Heart right ventricle (tissue), 16 donors: ENCODE results near the gene TMEM140. TPM values are rescaled to one million over a fixed set of nuclear protein-coding genes. Genes with fewer than 3 reads are reported as not detected.

ENCODE experiments used
- ATAC-seq, 8 donors: fragments of 200-7000 bp; cut with Tn5 transposase; one replicate each; pipeline ENCODE4 v1.9.1; 2020; ENCODE audit warnings: mild to moderate bottlenecking in 8 of 8, moderate library complexity in 8 of 8, moderate number of reproducible peaks in 1 of 8
- DNase-seq, 2 donors: peaks; one replicate each; pipeline ENCODE4 v3.0.0-alpha.2; 2020
- H3K27ac ChIP-seq, 10 donors: fragments of 200-600 bp; sonication (generic) in 2 of 10; one replicate each; pipeline versions ENCODE4 v1.5.0 to v1.8.0; 2020 to 2022; ENCODE audit warnings: mild to moderate bottlenecking in 3 of 10
- H3K27me3 ChIP-seq, 7 donors: fragments of 200-600 bp; one replicate each; pipeline ENCODE4 v1.8.0; 2021 to 2022; ENCODE audit warnings: mild to moderate bottlenecking in 2 of 7
- H3K36me3 ChIP-seq, 9 donors: fragments of 200-600 bp; sonication (generic) in 1 of 9; one replicate each; pipeline versions ENCODE4 v1.5.0 to v1.8.0; 2020 to 2022; ENCODE audit warnings: mild to moderate bottlenecking in 2 of 9
- H3K4me1 ChIP-seq, 9 donors: fragments of 200-600 bp; sonication (generic) in 1 of 9; one replicate each; pipeline versions ENCODE4 v1.5.0 to v1.8.0; 2020 to 2022; ENCODE audit warnings: mild to moderate bottlenecking in 4 of 9
- H3K4me3 ChIP-seq, 10 donors: fragments of 200-600 bp; sonication (generic) in 2 of 10; one replicate each; pipeline versions ENCODE4 v1.5.0 to v1.8.0; 2020 to 2022; ENCODE audit warnings: mild to moderate bottlenecking in 7 of 10, moderate library complexity in 2 of 10
- H3K9me3 ChIP-seq, 11 donors: fragments of 200-600 bp in 10 of 11; sonication (generic) in 2 of 11; one replicate each; pipeline versions ENCODE4 v1.5.0 to v1.8.0; 2013 to 2022; ENCODE audit warnings: mild to moderate bottlenecking in 2 of 11, control low read depth in 1 of 11, moderate library complexity in 1 of 11
- WGBS, 2 donors: extraction: QIAGEN DNeasy Blood & Tissue Kit; methylation state at CpG; one replicate each; pipeline ENCODE4 v1.1.7; 2013; ENCODE audit warnings: inconsistent platforms in 1 of 2; 5-methylcytosine and 5-hydroxymethylcytosine counted together
- intact Hi-C, 10 donors: fragments of 100-400 bp; cut with DNase I; formaldehyde crosslinking; loops; one replicate each; pipeline versions ENCODE4 v1.11.1 to v1.14.2; 2022
- polyA plus RNA-seq, 2 donors: library from polyadenylated mRNA; stranded (reverse); fragments of 200-250 nt; gene quantifications; one replicate each; pipeline ENCODE4 v1.2.3, GENCODE V29; 2013
- total RNA-seq, 10 donors: library from RNA; stranded (reverse); fragmentation: NEBNext Ultra II Directional in 3 of 10; extraction: Animal tissue kit (Norgen Biotek cat#: 25700) in 3 of 10; gene quantifications; one replicate each; pipeline versions ENCODE4 v1.2.1 to v1.2.4, GENCODE V29; 2021 to 2023
- TF ChIP-seq, protein P1 (sequence below), 9 donors: fragments of 200-600 bp; sonication (generic) in 2 of 9; IDR thresholded peaks; one replicate each; pipeline versions ENCODE4 v1.5.0 to v1.8.0; 2021 to 2022; ENCODE audit warnings: antibody characterized with exemption in 9 of 9, mild to moderate bottlenecking in 5 of 9, moderate library complexity in 1 of 9
- donor health status: Arrhythmogenic right ventricular cardiomyopathy.
- donor health status: ischemic (EF 13 %, LVEDD 7.1; RV severe dilation, severe dysfunction).
- donor health status: healthy with polysubstance abuse.
- donor health status: DM: no; HTN: yes; CAD: no.
- donor health status: DM: no; HTN: no; CAD: no.
- donor health status: ischemic (EF 25% LVEDD 6.9; RV normal size, moderate dysfunction).
- donor health status: ischemic (EF 25% LVEDD 5.7; RV mildly dilated, moderate dysfunction).
- donor health status: healthy.
- donor health status: DM: yes; HTN: yes; CAD: no.
- donor health status: Ischemic cardiomyopathy.
- donor health status: ischemic (EF 35%, LVEDD 5.7; RV mildly dilated, moderate dysfunction).
- donor health status: nonischemic (EF 11% LVEDD 7.7; RV severe dilation, severe dysfunction).
- donor health status: DM: yes; HTN: yes; CAD: no.
- donor health status: PGD.
- donor health status: ischemic (EF 29% LVEDD 5.4; RV normal size, mild dysfunction).
- donor health status: nonischemic (EF 23%, LVEDD 6.1; RV moderate dilation, normal function).

TMEM140 gene
- total and polyA plus RNA-seq, 12 donors, result 6.1 to 74.1 (median 26.2) TPM

DNA sequence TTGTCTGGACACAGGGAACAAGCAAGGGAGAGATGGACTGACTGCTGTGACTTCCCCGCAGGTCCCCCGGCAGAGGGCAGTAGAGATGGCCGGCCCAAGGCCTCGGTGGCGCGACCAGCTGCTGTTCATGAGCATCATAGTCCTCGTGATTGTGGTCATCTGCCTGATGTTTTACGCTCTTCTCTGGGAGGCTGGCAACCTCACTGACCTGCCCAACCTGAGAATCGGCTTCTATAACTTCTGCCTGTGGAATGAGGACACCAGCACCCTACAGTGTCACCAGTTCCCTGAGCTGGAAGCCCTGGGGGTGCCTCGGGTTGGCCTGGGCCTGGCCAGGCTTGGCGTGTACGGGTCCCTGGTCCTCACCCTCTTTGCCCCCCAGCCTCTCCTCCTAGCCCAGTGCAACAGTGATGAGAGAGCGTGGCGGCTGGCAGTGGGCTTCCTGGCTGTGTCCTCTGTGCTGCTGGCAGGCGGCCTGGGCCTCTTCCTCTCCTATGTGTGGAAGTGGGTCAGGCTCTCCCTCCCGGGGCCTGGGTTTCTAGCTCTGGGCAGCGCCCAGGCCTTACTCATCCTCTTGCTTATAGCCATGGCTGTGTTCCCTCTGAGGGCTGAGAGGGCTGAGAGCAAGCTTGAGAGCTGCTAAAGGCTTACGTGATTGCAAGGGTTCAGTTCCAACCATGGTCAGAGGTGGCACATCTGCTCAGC lies 16.6 kb downstream of the TMEM140 start:
- TF ChIP-seq, protein P1, sequence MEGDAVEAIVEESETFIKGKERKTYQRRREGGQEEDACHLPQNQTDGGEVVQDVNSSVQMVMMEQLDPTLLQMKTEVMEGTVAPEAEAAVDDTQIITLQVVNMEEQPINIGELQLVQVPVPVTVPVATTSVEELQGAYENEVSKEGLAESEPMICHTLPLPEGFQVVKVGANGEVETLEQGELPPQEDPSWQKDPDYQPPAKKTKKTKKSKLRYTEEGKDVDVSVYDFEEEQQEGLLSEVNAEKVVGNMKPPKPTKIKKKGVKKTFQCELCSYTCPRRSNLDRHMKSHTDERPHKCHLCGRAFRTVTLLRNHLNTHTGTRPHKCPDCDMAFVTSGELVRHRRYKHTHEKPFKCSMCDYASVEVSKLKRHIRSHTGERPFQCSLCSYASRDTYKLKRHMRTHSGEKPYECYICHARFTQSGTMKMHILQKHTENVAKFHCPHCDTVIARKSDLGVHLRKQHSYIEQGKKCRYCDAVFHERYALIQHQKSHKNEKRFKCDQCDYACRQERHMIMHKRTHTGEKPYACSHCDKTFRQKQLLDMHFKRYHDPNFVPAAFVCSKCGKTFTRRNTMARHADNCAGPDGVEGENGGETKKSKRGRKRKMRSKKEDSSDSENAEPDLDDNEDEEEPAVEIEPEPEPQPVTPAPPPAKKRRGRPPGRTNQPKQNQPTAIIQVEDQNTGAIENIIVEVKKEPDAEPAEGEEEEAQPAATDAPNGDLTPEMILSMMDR (IDR thresholded peaks at IDR 0.05), result peak in 1 of 9 donors; percentile 19
- 76 to 83% methylated on average over 18 of the region's 18 CpGs for WGBS, 2 donors
- Histone ChIP-seq H3K36me3 (peaks cover 0 to 73% (median 24%) of the 10 kb centered on the region in 9 donors), H3K9me3 (no peaks in the 10 kb centered on the region), H3K4me1 (peaks cover 18 to 88% (median 81%) of the 10 kb centered on the region in 9 donors), H3K4me3 (no peak overlapping the region), H3K27ac (peak overlapping the region in 9 of 10 donors; percentile 19 to 97 (median 66)), H3K27me3 (no peaks in the 10 kb centered on the region)
- DNase-seq (peak in 1 of 2 donors; percentile 59), ATAC-seq (peak in 4 of 8 donors; percentile 28 to 71 (median 34))
- intact Hi-C loops, result loop anchor here in 5 of 10 donors (5.0 to 10.0 kb wide), 5 partner anchors 170 to 517 kb away; partner anchors contain the start of genes AGBL3 (in 1 of the 5) and BPGM (in 1 of the 5)

DNA sequence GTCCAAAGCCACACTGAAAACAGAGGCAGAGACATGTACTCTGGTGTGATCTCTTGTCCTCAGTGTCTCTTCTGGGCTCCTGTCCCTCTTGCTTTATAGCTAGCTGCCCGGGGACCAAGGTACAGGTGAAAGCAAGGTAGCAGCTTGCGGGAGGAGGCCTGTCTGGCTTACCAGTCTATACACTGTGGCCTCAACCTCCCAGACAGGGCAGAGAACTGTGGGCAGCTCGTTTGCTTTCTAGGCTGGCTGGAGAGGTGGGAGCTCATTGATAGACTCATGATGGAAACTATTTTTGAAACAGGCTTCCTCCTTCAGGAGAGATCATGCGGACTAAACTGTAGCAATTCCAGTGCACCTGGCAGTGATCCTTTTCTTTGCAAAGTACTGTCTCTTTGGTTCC lies 18.0 kb downstream of the TMEM140 start:
- intact Hi-C loops, result loop anchor here in 4 of 10 donors (10.0 kb wide), 4 partner anchors 171 to 481 kb away; partner anchors contain the start of gene AGBL3 (in 1 of the 4)
- ATAC-seq, result no peak
- Histone ChIP-seq H3K4me3 (peak overlapping the region in 1 of 10 donors; percentile 27), H3K27ac (peak overlapping the region in 9 of 10 donors; percentile 19 to 97 (median 72)), H3K36me3 (peaks cover 0 to 68% (median 24%) of the 10 kb centered on the region in 9 donors), H3K4me1 (peaks cover 20 to 82% (median 74%) of the 10 kb centered on the region in 9 donors), H3K27me3 (no peaks in the 10 kb centered on the region), H3K9me3 (no peaks in the 10 kb centered on the region)
- DNase-seq, result no peak
- WGBS, 2 donors, result 74 to 75% methylated on average over 4 of the region's 4 CpGs
- TF ChIP-seq, protein P1 (IDR thresholded peaks at IDR 0.05), result no peak

DNA sequence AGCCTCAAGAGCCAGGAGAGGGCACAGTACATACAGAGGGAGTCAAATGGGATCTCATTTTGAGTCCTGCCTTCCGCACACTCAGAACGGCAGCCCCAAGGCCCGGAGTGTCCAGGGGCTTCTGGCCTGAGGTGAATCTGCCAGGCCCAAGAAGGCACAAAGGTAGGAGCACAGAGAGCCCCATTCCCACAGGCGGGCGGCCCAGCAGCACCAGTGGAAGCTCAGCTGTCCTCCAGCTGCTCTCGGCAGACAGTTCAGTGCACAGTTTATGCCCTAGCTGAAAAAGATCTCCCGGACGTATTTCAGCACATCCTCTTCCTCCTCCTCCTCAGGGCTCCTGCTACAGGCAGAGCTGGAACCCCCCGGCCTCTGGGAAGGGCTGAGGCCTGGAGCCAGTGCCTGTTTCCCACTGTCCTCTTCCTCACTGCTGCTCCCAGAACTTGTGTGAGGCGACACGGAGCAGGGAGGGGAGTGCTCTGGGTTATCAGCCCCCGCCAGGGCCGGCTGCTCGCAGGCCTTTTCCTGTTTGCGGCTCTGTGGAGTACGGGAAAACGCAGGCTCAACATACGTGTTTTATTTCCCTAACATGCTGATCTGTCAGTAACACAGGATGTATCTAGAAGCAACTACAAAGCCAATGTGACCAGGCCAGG lies 18.6 kb downstream of the TMEM140 start:
- Histone ChIP-seq H3K4me3 (peak overlapping the region in 2 of 10 donors; percentile 5 to 27), H3K36me3 (peaks cover 0 to 67% (median 24%) of the 10 kb centered on the region in 9 donors), H3K9me3 (no peaks in the 10 kb centered on the region), H3K27me3 (no peaks in the 10 kb centered on the region), H3K27ac (peak overlapping the region; percentile 19 to 97 (median 69)), H3K4me1 (peaks cover 20 to 82% (median 73%) of the 10 kb centered on the region in 9 donors)
- TF ChIP-seq, protein P1 (IDR thresholded peaks at IDR 0.05), result no peak
- intact Hi-C loops, result loop anchor here in 4 of 10 donors (10.0 kb wide), 4 partner anchors 172 to 482 kb away; partner anchors contain the start of gene AGBL3 (in 1 of the 4)
- peak in 5 of 8 donors; percentile 4 to 18 (median 16) for ATAC-seq
- no peak for DNase-seq
- 59 to 71% methylated on average over 18 of the region's 18 CpGs for WGBS, 2 donors

DNA sequence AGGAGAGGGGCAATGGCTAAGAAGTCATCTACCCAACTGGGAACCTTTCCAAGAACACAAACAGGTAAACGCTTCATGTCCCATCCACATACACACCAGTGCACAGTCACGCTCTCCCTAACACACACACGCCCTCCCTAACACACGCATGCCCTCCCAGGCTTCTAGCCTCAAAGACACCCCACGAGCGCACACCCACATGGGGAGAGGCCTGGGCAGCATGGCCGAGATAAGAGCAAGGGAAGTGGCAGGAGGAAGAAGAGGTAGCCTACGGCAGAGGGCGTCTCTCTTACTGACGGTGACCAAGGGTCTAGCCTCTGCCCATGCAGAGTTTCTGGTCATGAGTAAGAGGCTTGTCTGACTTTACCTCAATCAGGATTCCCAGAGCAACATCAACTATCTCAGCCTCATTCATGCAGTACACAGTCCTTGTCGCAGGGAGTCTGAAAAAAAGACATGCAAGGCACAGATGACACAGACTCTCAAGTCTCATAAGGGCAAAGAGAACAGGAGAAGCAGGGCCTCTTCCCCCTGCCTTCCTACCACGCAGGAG lies 19.6 kb downstream of the TMEM140 start:
- ATAC-seq (no peak), DNase-seq (no peak)
- Histone ChIP-seq H3K36me3 (peaks cover 0 to 60% (median 24%) of the 10 kb centered on the region in 9 donors), H3K4me1 (peaks cover 20 to 80% (median 66%) of the 10 kb centered on the region in 9 donors), H3K4me3 (peak overlapping the region in 1 of 10 donors; percentile 27), H3K27me3 (no peaks in the 10 kb centered on the region), H3K9me3 (no peaks in the 10 kb centered on the region), H3K27ac (peak overlapping the region in 8 of 10 donors; percentile 19 to 97 (median 77))
- TF ChIP-seq, protein P1 (IDR thresholded peaks at IDR 0.05), result no peak
- intact Hi-C loops, result loop anchor here in 4 of 10 donors (10.0 kb wide), 4 partner anchors 173 to 483 kb away; partner anchors contain the start of gene AGBL3 (in 1 of the 4)
- WGBS, 2 donors, result 78 to 81% methylated on average over 12 of the region's 12 CpGs
